SH-SY5Y (cell line): ENCODE data around the gene PRSS23.

Experiments used
- GATA2 ChIP-seq: IDR thresholded peaks from 2 replicates; pipeline ENCODE4 v1.6.1; 2011; ENCODE audit warnings: mild to moderate bottlenecking, low read depth, low read length
- GATA3 ChIP-seq: IDR thresholded peaks from 2 replicates; pipeline ENCODE4 v1.6.1; 2011; ENCODE audit warnings: low read depth, mild to moderate bottlenecking, low read length, moderate library complexity

Gene PRSS23

GRCh38 chr11:86816251-86816726 is 15.9 kb downstream of the PRSS23 start:
- TF ChIP-seq GATA2 (no peak), GATA3 (no peak)

DNA sequence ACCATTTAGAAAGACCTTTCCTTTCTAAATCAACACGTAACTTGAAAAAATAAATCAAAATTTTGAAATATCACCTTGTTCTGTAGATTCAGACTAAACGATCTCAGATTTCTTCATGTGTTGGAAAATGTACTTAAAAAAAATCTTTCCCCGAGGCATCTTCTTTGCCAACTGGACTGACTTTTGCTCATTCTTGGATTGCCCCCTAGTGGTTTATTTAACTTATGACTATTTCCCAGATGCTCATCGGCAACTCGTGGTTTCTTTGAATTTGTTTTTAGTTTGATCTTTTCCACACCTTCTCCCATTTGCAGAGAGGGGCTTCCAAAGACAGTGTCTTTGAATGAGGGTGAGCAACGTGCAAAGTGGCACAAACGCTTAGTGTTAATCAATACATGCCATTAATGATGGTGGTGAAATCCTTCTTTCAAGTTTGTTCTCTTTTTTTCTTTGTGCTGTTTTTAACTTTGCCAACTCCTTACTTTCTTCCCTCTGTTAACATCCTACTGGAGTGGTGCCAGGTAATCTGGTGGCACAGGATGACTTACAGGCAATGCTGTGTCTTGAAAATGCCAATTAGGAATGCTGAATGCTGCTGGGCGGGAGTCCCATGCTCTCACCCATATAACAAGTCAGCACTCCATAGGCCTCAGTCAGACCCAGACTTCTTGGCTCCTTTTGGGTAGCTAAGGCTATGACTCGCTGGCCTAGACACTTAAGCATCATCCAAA is 18.3 kb downstream of the PRSS23 start:
- no peak for TF ChIP-seq GATA3
- no peak for TF ChIP-seq GATA2

DNA sequence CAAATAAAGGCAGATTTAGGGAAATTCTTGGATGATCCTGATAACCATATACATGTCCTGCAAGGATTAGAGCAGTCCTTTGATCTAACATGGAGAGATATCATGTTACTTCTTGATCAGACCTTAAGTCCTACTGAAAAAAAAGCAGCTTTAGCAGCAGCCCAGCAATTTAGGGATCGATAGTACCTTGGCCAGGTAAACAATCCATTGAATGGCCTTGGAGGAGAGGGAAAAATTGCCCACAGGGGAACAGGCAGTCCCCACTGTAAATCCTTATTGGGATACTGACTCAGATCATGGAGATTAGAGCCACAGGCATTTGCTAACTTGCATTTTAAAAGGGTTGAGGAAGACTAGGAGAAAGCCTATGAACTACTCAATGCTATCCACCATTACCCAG is 47.8 kb downstream of the PRSS23 start:
- no peak for TF ChIP-seq GATA3
- TF ChIP-seq GATA2: no peak

- no peak for TF ChIP-seq GATA3
- TF ChIP-seq GATA2: no peak
Observed at GRCh38 chr11:86849679-86850078, 49.3 kb downstream of the PRSS23 start.
